SK-N-SH (cell line): ENCODE results near the gene FALEC. TPM values are rescaled to one million over a fixed set of nuclear protein-coding genes. Genes with fewer than 3 reads are reported as not detected.

Experiments used
- CTCF ChIA-PET: fragments of 300-600, 350-600 bp; formaldehyde crosslinking; extraction: SDS; loops from one replicate; lab custom pipeline; 2021; lab: Yijun Ruan, JAX
- POLR2A ChIA-PET: fragments of 350-600 bp; sonication (Branson Sonifier 250); formaldehyde crosslinking; extraction: SDS; loops from one replicate; lab custom pipeline; 2020; ENCODE audit warnings: antibody characterized with exemption, inconsistent platforms; lab: Yijun Ruan, JAX
- DNase-seq: peaks from one replicate; pipeline ENCODE4 v3.0.0; 2012
- H2AFZ ChIP-seq: fragments of 200-600 bp; sonication (generic); 2 replicates; pipeline ENCODE4 v1.8.1; 2016; ENCODE audit warnings: antibody characterized with exemption, mild to moderate bottlenecking, low read depth
- H3F3A ChIP-seq: fragments of 200-600 bp; sonication (generic); replicated peaks from 2 replicates; pipeline ENCODE3; 2016; ENCODE audit warnings: antibody characterized with exemption, mild to moderate bottlenecking; ENCODE audit not compliant: insufficient read depth
- H3K27ac ChIP-seq, 2 experiments: fragments of 200-500 bp in 1 of 2; fragments of 200-600 bp in 1 of 2; sonication (Bioruptor generic) in 1 of 2; sonication (generic), shearing (Covaris generic) in 1 of 2; 2 replicates each; pipeline versions ENCODE4 v1.5.1 to v1.6.1; 2014 to 2016; ENCODE audit warnings: low read depth in 2 of 2, inconsistent platforms in 1 of 2, low read length in 1 of 2, mild to moderate bottlenecking in 1 of 2, mixed read lengths in 1 of 2
- H3K27me3 ChIP-seq: fragments of 200-600 bp; sonication (generic), shearing (Covaris generic); 2 replicates; pipeline ENCODE4 v1.6.1; 2016; ENCODE audit warnings: mixed run types; ENCODE audit not compliant: insufficient read depth
- H3K36me3 ChIP-seq, 2 experiments: fragments of 200-500 bp in 1 of 2; fragments of 200-600 bp in 1 of 2; sonication (Bioruptor generic) in 1 of 2; sonication (generic) in 1 of 2; replicated peaks in 1 of 2; 2 replicates each; pipeline versions ENCODE3 to v1.5.1; 2014 to 2016; ENCODE audit warnings: low read length in 1 of 2, mild to moderate bottlenecking in 1 of 2; ENCODE audit not compliant: insufficient read depth in 2 of 2, control insufficient read depth in 1 of 2
- H3K4me1 ChIP-seq, 2 experiments: fragments of 200-500 bp in 1 of 2; fragments of 200-600 bp in 1 of 2; sonication (Bioruptor generic) in 1 of 2; sonication (generic), shearing (Covaris generic) in 1 of 2; 2 replicates each; pipeline versions ENCODE4 v1.5.1 to v1.6.1; 2014 to 2016; ENCODE audit warnings: low read depth in 1 of 2, low read length in 1 of 2, mixed run types in 1 of 2; ENCODE audit not compliant: insufficient read depth in 2 of 2, control insufficient read depth in 1 of 2
- H3K4me2 ChIP-seq: fragments of 200-600 bp; sonication (generic), shearing (Covaris generic); 2 replicates; pipeline ENCODE4 v1.6.1; 2017; ENCODE audit warnings: mixed run types
- H3K4me3 ChIP-seq, 2 experiments: fragments of 200-500 bp in 1 of 2; fragments of 200-600 bp in 1 of 2; sonication (Bioruptor generic) in 1 of 2; sonication (generic), shearing (Covaris generic) in 1 of 2; 2 replicates each; pipeline versions ENCODE4 v1.5.1 to v1.8.1; 2014 to 2016; ENCODE audit warnings: low read depth in 2 of 2, inconsistent platforms in 1 of 2, low read length in 1 of 2, mild to moderate bottlenecking in 1 of 2, mixed read lengths in 1 of 2, moderate library complexity in 1 of 2
- H3K79me2 ChIP-seq: fragments of 200-600 bp; sonication (generic); 2 replicates; pipeline ENCODE4 v1.8.1; 2017; ENCODE audit warnings: mild to moderate bottlenecking; ENCODE audit not compliant: insufficient read depth
- H3K9ac ChIP-seq: fragments of 200-600 bp; sonication (generic); 2 replicates; pipeline ENCODE4 v1.6.1; 2017; ENCODE audit warnings: mixed run types
- H3K9me2 ChIP-seq: fragments of 200-600 bp; sonication (generic); 2 replicates; pipeline ENCODE4 v1.6.1; 2017; ENCODE audit warnings: mixed run types
- H3K9me3 ChIP-seq: fragments of 200-600 bp; sonication (generic); 2 replicates; pipeline ENCODE4 v1.6.1; 2017; ENCODE audit warnings: mixed run types, mild to moderate bottlenecking, moderate library complexity
- H4K20me1 ChIP-seq: fragments of 200-600 bp; sonication (generic); 2 replicates; pipeline ENCODE4 v1.6.1; 2017; ENCODE audit warnings: mild to moderate bottlenecking, mixed run types; ENCODE audit not compliant: insufficient read depth
- CHD2 ChIP-seq: fragments of 150-350 bp; IDR thresholded peaks from 2 replicates; pipeline ENCODE4 v1.6.1; 2018; ENCODE audit warnings: low read length; ENCODE audit not compliant: partially characterized antibody
- ELF1 ChIP-seq: IDR thresholded peaks from 2 replicates; pipeline ENCODE4 v1.4.0; 2012
- EP300 ChIP-seq, 2 experiments: IDR thresholded peaks; 2 replicates each; pipeline versions ENCODE4 v1.4.0 to v1.6.1; 2012; ENCODE audit warnings: borderline replicate concordance in 1 of 2, low read depth in 1 of 2, low read length in 1 of 2
- FOSL2 ChIP-seq: IDR thresholded peaks from 2 replicates; pipeline ENCODE4 v1.4.0; 2012; ENCODE audit warnings: low read depth, mild to moderate bottlenecking, moderate library complexity, borderline replicate concordance
- IRF3 ChIP-seq: fragments of 150-350 bp; IDR thresholded peaks from 2 replicates; pipeline ENCODE4 v1.6.1; 2016; ENCODE audit warnings: mild to moderate bottlenecking, low read depth, low read length
- MAX ChIP-seq: IDR thresholded peaks from 2 replicates; pipeline ENCODE4 v1.4.0; 2012; ENCODE audit warnings: low read depth
- MXI1 ChIP-seq: IDR thresholded peaks from 2 replicates; pipeline ENCODE4 v1.6.1; 2012; ENCODE audit warnings: mild to moderate bottlenecking, low read depth, low read length, improper control_type of control experiment
- NFIC ChIP-seq: IDR thresholded peaks from 2 replicates; pipeline ENCODE4 v1.4.0; 2012; ENCODE audit warnings: borderline replicate concordance
- NRF1 ChIP-seq: IDR thresholded peaks from 2 replicates; pipeline ENCODE4 v1.6.1; 2012; ENCODE audit warnings: low read depth, mild to moderate bottlenecking, low read length
- RAD21 ChIP-seq: IDR thresholded peaks from 2 replicates; pipeline ENCODE4 v1.6.1; 2012; ENCODE audit warnings: mild to moderate bottlenecking, low read length
- RCOR1 ChIP-seq: fragments of 150-350 bp; IDR thresholded peaks from 2 replicates; pipeline ENCODE4 v1.6.1; 2017; ENCODE audit warnings: antibody characterized with exemption, low read length
- REST ChIP-seq: IDR thresholded peaks from 2 replicates; pipeline ENCODE4 v1.6.1; 2012; ENCODE audit warnings: mild to moderate bottlenecking, low read depth, low read length, moderate library complexity
- RXRA ChIP-seq: IDR thresholded peaks from 2 replicates; pipeline ENCODE4 v1.4.0; 2012; ENCODE audit warnings: low read depth, mild to moderate bottlenecking, borderline replicate concordance
- SIN3A ChIP-seq: IDR thresholded peaks from 2 replicates; pipeline ENCODE4 v1.6.1; 2012; ENCODE audit warnings: low read depth, mild to moderate bottlenecking, low read length, moderate library complexity, borderline replicate concordance
- TAF1 ChIP-seq: IDR thresholded peaks from 2 replicates; pipeline ENCODE4 v1.6.1; 2012; ENCODE audit warnings: low read depth, mild to moderate bottlenecking, low read length, moderate library complexity, borderline replicate concordance
- TEAD4 ChIP-seq: IDR thresholded peaks from 2 replicates; pipeline ENCODE4 v1.4.0; 2012; ENCODE audit warnings: mild to moderate bottlenecking, borderline replicate concordance; ENCODE audit not compliant: insufficient read depth
- WGBS: methylation state at CpG from one replicate; pipeline ENCODE4 v1.1.6; 2017; ENCODE audit warnings: low lambda C conversion rate; 5-methylcytosine and 5-hydroxymethylcytosine counted together
- polyA plus RNA-seq, 3 experiments: library from polyadenylated mRNA; depleted of rRNA; stranded (reverse); fragments of >200 nt; gene quantifications; 2 replicates each; pipeline ENCODE4 v1.2.3, GENCODE V29; 2012

Gene FALEC
- polyA plus RNA-seq, 1 of the 3 experiments (the other 2 are of a cell fraction): 0.72 TPM

- Histone ChIP-seq H3K27me3 (no peaks in the 10 kb centered on the region), H3K4me1 (peaks cover 46 to 50% of the 10 kb centered on the region in 2 experiments), H3K27ac (peak overlapping the region; percentile 83 to 100; a peak in 3 of 4 replicates), H2AFZ (no peak overlapping the region), H3K36me3 (peaks cover 0 to 8% of the 10 kb centered on the region in 2 experiments), H3K9me2 (no peaks in the 10 kb centered on the region), H3K9me3 (no peaks in the 10 kb centered on the region), H4K20me1 (peaks cover 30% of the 10 kb centered on the region), H3K79me2 (peaks cover 93% of the 10 kb centered on the region), H3F3A (peaks cover 81% of the 10 kb centered on the region), H3K9ac (peak overlapping the region; percentile 73; the same call in 1 of the 2 replicates), H3K4me3 (no peak overlapping the region), H3K4me2 (peak overlapping the region; percentile 55; the same call in 1 of the 2 replicates)
- DNase-seq: no peak
- POLR2A ChIA-PET: interaction anchor here (8.9 kb wide), 1 partner anchor 11 kb away, joined by 149 read pairs; the partner anchor contains the start of gene MCL1
- CTCF ChIA-PET: interaction anchor here (1.1 to 1.9 kb wide), 2 partner anchors 10 to 56 kb away, joined by 3 to 9 read pairs; no protein-coding TSS in a partner anchor
- 97% methylated on average over 12 of the region's 12 CpGs for WGBS
- TF ChIP-seq SIN3A (no peak), ELF1 (no peak), NFIC (no peak), RAD21 (no peak), CHD2 (no peak), IRF3 (no peak), RXRA (no peak), EP300 (IDR thresholded peaks at IDR 0.05; ENCODE audit: borderline replicate concordance in 1 of 2, low read depth in 1 of 2, low read length in 1 of 2) (no peak), REST (no peak), MXI1 (no peak), TEAD4 (no peak), FOSL2 (no peak), NRF1 (no peak), MAX (no peak), RCOR1 (no peak), TAF1 (no peak)
Measured at GRCh38 chr1:150566589-150567340, 51.2 kb downstream of the FALEC start.
